ENCODE results near the gene B4GALNT2.
A peak's percentile ranks its signal among the peaks of the same experiment; 100 is the strongest.
"Not testable (repeated sequence)": the region's sequence is repeated elsewhere in the genome, so short reads cannot be mapped to it uniquely, and the experiment has no call there.

The B4GALNT2 gene

GRCh38 chr17:49183801-49184200 lies 51.2 kb downstream of the B4GALNT2 start:
- no peak for DNase-seq

GRCh38 chr17:49184522-49184921 lies 52.0 kb downstream of the B4GALNT2 start:
- not testable (repeated sequence) for DNase-seq

GRCh38 chr17:49185381-49185780 lies 52.8 kb downstream of the B4GALNT2 start:
- not testable (repeated sequence) for DNase-seq

GRCh38 chr17:49187301-49187700 lies 54.7 kb downstream of the B4GALNT2 start:
- no peak for DNase-seq

- peak in 1 of 2 experiments; percentile 20 for DNase-seq
These were observed 58.4 kb downstream of the B4GALNT2 start for GRCh38 chr17:49190932-49191331.

- peak in 1 of 2 experiments; percentile 76 for DNase-seq
These were observed 58.9 kb downstream of the B4GALNT2 start for GRCh38 chr17:49191409-49191916.

- peak; percentile 97 to 98 for DNase-seq
These were observed 59.6 kb downstream of the B4GALNT2 start for GRCh38 chr17:49191917-49192741.

- DNase-seq: peak; percentile 9 to 41
These were observed 61.1 kb downstream of the B4GALNT2 start for GRCh38 chr17:49193513-49194296.

- DNase-seq: no peak
These were observed 61.7 kb downstream of the B4GALNT2 start for GRCh38 chr17:49194297-49194607.

GRCh38 chr17:49195751-49196150 lies 63.2 kb downstream of the B4GALNT2 start:
- DNase-seq: no peak

- no peak for DNase-seq
These were observed 64.0 kb downstream of the B4GALNT2 start for GRCh38 chr17:49196520-49196919.

- no peak for DNase-seq
These were observed 64.9 kb downstream of the B4GALNT2 start for GRCh38 chr17:49197346-49197998.

GRCh38 chr17:49198211-49198610 lies 65.6 kb downstream of the B4GALNT2 start:
- DNase-seq: no peak

GRCh38 chr17:49200423-49201083 lies 68.0 kb downstream of the B4GALNT2 start:
- DNase-seq: no peak

GRCh38 chr17:49201481-49201927 lies 68.9 kb downstream of the B4GALNT2 start:
- DNase-seq: no peak

GRCh38 chr17:49203796-49204195 lies 71.2 kb downstream of the B4GALNT2 start:
- DNase-seq: no peak

GRCh38 chr17:49204516-49204915 lies 71.9 kb downstream of the B4GALNT2 start:
- DNase-seq: no peak

GRCh38 chr17:49209061-49209571 lies 76.5 kb downstream of the B4GALNT2 start:
- no peak for DNase-seq

GRCh38 chr17:49210158-49211029 lies 77.8 kb downstream of the B4GALNT2 start, which contains the start of the genes ABI3 and GNGT2:
Gene ABI3, plus strand, starts transcription at chr17:49210707. Its CDS starts 18 bp downstream, at chr17:49210725.
Gene GNGT2, minus strand, starts transcription at chr17:49210574. Its CDS starts 3,152 bp downstream, at chr17:49207422.
- no peak for DNase-seq

- DNase-seq: no peak
These were observed 80.8 kb downstream of the B4GALNT2 start for GRCh38 chr17:49213399-49213798.

- no peak for DNase-seq
These were observed 81.3 kb downstream of the B4GALNT2 start for GRCh38 chr17:49213847-49214246.
